K562 (cell line): ENCODE data around the gene ADAMTS15.

Source experiments
- CHD2 ChIP-seq: IDR thresholded peaks from 2 replicates; pipeline ENCODE4 v1.6.1; 2011; ENCODE audit warnings: low read depth, low read length
- ELF4 ChIP-seq: fragments of 450-650 bp; formaldehyde crosslinking; IDR thresholded peaks from 2 replicates; pipeline ENCODE4 v1.4.0; 2022; ENCODE audit warnings: missing genetic modification characterization
- PHB2 ChIP-seq: fragments of 450-650 bp; IDR thresholded peaks from 2 replicates; pipeline ENCODE4 v1.6.1; 2017; ENCODE audit warnings: low read depth
- PHF8 ChIP-seq: fragments of 200-600 bp; sonication (generic); IDR thresholded peaks from 2 replicates; pipeline ENCODE4 v1.6.1; 2012; ENCODE audit warnings: mixed run types, mild to moderate bottlenecking, inconsistent platforms, low read length, moderate library complexity, borderline replicate concordance
- POLR2A ChIP-seq: fragments of 450-650 bp; conservative IDR thresholded peaks from 2 replicates; pipeline ENCODE4 v1.6.1; 2016
- TEAD1 ChIP-seq, 2 experiments: fragments of 450-650 bp in 1 of 2; sonication (generic) in 1 of 2; formaldehyde crosslinking; IDR thresholded peaks; 2 replicates each; pipeline versions ENCODE4 v1.4.0 to v1.8.0; 2020 to 2022; ENCODE audit warnings: mild to moderate bottlenecking in 2 of 2, missing genetic modification reagents in 1 of 2
- ZNF24 ChIP-seq: fragments of 450-650 bp; IDR thresholded peaks from 2 replicates; pipeline ENCODE4 v1.6.1; 2016
- TF ChIP-seq, protein P1 (sequence below), 2 experiments: fragments of 450-650 bp; formaldehyde crosslinking in 1 of 2; IDR thresholded peaks; 2 replicates each; pipeline versions ENCODE4 v1.4.0 to v1.6.1; 2014 to 2020; ENCODE audit warnings: mild to moderate bottlenecking in 2 of 2, borderline replicate concordance in 1 of 2, low read depth in 1 of 2

DNA sequence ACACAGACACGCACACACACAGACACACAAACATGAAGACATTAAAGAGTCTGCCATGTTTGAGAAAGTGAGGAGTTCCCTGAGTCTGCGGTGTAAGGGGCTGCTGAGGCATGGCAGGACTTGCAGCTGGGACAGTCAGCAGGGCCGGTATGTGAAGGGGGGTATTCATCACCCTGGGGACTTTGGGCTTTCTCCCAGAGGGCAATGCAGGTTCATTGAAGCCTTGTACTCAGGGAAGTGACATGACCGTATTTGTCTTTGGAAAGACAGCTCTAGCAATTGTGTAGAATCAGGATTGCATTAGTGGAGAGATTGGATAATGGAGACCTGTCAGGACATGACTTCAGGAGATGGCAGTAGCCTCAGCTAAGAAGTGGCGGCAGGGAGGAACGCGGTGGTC lies 10.6 kb upstream of the ADAMTS15 start:
- TF ChIP-seq ELF4 (CRISPR knock-in tag), result no peak
- TF ChIP-seq PHB2, result no peak
- TF ChIP-seq, protein P1, sequence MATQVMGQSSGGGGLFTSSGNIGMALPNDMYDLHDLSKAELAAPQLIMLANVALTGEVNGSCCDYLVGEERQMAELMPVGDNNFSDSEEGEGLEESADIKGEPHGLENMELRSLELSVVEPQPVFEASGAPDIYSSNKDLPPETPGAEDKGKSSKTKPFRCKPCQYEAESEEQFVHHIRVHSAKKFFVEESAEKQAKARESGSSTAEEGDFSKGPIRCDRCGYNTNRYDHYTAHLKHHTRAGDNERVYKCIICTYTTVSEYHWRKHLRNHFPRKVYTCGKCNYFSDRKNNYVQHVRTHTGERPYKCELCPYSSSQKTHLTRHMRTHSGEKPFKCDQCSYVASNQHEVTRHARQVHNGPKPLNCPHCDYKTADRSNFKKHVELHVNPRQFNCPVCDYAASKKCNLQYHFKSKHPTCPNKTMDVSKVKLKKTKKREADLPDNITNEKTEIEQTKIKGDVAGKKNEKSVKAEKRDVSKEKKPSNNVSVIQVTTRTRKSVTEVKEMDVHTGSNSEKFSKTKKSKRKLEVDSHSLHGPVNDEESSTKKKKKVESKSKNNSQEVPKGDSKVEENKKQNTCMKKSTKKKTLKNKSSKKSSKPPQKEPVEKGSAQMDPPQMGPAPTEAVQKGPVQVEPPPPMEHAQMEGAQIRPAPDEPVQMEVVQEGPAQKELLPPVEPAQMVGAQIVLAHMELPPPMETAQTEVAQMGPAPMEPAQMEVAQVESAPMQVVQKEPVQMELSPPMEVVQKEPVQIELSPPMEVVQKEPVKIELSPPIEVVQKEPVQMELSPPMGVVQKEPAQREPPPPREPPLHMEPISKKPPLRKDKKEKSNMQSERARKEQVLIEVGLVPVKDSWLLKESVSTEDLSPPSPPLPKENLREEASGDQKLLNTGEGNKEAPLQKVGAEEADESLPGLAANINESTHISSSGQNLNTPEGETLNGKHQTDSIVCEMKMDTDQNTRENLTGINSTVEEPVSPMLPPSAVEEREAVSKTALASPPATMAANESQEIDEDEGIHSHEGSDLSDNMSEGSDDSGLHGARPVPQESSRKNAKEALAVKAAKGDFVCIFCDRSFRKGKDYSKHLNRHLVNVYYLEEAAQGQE (IDR thresholded peaks at IDR 0.05; ENCODE audit: borderline replicate concordance), result no peak
- TF ChIP-seq, protein P1 (CRISPR knock-in tag; IDR thresholded peaks at IDR 0.05; ENCODE audit: low read depth), result no peak
- TF ChIP-seq PHF8, result no peak
- no peak for TF ChIP-seq CHD2
- no peak for TF ChIP-seq TEAD1 (CRISPR knock-in tag; IDR thresholded peaks at IDR 0.05)
- no peak for TF ChIP-seq ZNF24
- TF ChIP-seq POLR2A, result no peak
